Measurements from ENCODE around the gene SPACA5.
"Not testable (repeated sequence)": the region's sequence is repeated elsewhere in the genome, so short reads cannot be mapped to it uniquely, and the experiment has no call there.

Gene SPACA5

DNA sequence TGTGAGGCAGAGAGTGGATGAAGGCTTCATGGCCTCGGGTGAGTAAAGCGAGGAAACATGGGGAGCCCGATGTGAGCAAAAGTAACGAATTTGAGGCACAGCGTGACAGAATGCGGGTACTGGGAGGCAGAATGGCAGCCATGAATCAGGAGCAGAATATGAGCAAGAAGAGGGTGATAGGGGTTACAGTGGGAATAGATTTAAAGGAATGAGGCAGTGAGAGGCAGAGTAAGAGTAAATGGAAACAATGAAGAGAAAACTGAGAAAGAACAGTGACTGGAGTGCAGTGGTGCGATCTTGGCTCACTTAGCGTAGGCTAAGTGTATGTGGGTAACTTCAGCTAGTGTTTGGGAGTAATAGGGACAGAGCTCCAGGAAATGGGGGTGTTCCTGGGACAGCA, at the start of gene SPACA5:
TSS of gene SPACA5 (plus strand) at position 301 of the 400 bp plus-strand sequence. CDS start 815 bp downstream, outside the sequence.
- DNase-seq, result not testable (repeated sequence)

DNA sequence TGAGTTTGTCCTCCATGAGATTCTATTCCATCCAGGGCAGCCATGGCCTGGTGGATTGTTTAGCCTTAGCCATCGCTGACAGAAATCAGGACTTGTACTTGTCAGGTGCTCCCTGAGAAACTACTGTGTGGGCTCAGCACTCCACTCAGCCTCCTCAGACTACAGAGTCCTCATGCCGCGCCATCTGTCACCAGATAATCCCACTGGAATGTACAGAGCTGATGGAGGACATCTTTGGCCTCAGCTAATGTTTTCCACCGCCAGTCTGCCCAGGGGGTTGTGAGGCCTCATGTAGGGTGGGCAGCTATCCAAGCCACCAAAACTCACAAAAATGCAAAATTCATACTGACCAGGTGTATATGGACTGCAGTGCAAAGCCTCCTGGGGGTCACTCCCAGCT, 48.6 kb upstream of the SPACA5 start:
- not testable (repeated sequence) for DNase-seq

DNA sequence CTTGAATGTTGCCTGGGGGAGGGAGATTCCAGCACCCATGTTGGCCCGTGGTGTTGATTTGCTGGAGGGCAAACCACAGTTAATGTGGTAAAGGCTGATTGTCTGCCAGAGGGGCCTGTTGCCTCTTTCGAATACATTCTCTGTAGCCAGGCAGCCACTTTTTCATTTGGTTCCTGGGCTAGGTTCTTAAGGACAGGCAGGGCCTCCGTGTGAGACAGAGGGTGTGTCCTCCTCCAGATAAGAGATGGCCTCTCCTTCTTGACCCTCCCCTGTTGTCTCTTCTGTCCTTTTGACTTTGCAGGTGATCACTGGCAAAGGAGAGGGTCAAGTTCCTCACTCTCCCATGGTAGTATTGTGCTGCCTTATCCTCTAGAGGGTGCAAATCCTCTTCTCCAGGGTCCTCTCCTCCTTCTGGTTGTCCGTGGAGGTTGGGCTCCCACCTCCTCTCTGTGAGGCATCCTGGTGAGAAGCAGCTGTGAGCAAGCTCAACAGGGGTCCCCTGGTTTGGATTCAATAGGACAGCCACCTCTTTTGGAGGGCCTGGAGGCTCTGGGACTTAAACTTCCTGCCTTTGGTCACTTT, 47.9 kb upstream of the SPACA5 start:
- DNase-seq, result peak; percentile 35

DNA sequence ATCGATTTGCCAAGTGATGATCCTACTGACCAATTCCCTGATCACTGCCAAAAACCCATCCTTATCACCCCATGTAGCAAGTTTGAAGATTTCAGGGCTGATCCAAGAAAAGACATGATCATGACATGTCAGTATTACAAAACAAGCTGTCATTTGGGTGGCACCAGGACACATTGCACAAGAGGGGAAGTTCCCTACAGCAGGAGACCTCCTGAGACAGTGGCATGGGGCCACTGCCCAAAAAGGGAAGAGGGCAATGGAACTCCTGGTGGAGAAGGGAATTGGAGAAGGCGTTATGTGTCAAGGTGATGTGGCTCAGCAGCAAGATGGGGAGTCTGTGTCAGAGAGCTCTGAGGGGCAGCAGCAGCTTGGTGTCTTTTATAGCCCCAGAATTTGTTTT, 46.4 kb upstream of the SPACA5 start:
- no peak for DNase-seq

DNA sequence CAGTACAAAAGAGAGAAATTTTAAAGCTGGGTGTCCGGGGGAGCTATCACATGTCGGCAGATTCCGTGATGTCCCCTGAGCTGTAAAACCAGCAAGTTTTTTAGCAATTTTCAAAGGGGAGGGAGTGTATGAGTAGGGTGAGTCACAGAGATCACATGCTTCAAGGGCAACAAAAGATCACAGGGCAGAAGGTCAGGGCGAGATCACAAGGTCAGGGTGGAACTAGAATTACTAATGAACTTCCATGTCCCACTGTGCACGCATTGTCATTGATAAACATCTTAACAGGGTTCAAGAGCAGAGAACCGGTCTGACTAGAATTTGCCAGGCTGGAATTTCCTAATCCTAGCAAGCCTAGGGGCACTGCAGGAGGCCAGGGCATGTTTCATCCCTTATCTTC, 45.0 kb upstream of the SPACA5 start:
- DNase-seq, result not testable (repeated sequence)

DNA sequence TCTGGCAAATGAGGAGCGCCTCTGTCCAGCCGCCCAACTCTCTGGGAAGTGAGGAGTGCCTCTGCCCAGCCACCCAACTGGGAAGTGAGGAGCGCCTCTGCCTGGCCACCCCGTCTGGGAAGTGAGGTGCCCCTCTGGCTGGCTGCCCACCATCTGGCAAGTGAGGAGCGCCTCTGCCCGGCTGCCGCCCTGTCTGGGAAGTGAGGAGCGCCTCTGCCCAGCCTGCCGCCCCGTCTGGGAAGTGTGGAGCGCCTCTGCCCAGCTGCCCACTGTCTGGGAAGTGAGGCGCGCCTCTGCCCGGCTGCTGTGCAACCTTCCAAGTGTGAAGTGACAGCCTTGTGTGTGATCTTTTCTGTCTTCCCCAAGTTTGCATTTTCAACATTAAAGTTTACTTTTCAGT, 41.3 kb upstream of the SPACA5 start:
- not testable (repeated sequence) for DNase-seq

DNA sequence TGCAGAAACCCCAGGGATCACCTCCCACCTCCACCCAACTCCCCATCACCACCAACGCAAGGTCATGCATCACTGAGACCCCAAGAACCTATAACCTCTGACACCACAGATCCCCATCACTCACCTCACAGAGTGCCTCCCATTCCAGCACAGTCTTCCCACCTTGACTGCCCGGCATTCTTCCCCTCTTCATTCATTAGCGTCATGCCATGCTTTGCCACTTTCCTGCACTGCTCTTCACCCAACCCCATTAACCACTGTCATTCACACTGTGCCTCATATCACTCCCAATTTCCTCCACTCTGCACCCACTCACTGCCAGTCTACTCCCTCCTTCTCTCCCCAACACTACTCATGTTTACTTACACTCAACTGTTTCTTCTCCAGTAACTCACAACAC, 33.6 kb upstream of the SPACA5 start:
- DNase-seq, result no peak

DNA sequence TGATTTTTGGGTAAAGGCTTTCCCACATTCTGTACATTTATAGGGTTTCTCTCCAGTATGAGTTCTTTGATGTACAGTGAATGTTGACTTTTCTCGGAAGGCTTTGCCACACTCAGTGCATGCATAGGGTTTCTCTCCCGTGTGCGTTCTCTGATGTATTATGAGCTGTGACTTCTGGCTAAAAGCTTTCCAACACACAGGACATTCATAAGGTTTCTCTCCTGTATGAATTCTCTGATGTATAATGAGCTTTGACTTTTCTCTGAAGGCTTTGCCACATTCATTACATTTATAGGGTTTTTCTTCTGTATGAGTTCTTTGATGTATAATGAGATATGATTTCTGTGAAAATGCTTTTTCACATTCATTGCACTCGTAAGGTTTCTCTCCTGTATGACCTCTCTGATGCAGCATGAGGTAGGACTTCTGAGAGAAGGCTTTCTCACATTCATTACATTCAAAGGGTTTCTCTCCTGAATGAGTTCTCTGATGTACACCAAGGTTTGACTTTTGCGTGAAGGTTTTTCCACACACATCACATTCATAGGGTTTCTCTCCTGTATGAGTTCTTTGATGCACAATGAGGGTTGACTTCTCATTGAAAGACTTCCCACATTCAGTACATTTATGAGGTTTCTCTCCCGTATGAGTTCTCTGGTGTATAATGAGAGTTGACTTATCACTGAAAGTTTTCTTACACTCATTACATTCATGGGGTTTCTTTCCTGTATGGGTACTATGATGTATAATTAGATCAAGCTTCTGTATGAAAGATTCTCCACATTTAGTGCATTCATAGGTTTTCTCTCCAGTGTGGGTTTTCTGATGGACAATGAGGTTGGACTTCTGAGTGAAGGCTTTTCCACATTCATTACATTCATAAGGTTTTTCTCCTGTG, 30.3 kb upstream of the SPACA5 start:
- no peak for DNase-seq

DNA sequence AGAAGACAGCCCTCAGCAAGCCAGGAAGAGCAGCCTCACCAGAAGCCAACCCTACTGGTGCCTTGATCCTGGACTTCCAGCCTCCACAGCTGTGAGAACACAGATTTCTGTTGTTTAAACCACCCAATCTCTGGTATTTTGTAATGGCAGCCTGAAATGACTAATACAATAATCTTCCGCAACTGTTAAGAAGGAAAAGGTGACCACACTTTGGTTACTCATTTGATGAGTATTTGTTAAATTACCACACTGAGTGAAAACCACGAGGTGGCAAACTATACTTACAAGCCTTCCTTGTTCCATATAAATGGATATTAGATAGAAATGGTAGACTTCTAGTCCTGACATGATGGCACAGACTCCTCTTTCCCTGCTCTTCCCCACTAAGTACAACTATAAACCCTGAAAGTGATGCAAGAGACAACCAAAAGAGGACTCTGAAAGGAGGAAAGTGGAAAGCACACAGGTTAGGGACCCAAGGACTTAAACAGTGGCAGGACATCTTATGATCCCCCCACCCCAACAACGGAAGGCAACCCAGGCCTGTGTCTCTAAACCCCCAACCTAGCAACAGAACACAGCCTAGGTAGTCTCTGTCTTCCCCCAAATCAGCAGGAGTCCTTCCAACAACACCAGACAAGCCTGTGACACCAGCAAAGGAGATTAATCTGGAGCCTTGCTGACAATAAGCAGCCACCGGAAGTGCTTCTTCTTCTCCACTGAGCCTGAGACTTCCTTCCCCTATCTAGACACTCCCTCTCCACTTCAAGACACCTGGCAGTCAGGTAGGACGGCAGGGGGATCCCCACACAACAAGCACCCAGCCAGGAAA, 15.3 kb upstream of the SPACA5 start:
- no peak for DNase-seq

DNA sequence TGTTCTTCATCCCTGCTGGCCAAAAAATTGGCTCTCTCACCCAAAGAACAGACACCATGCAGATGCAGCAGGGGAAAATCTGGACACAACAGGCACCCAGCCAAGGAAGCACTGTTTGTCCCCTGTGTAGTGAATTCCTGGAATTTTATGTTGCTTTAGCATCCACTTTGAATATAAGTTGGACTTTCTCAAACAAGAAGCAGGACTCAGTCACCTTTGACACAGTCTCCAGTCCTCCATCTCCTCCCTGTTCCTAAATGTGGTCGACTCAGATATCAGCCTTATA, 14.8 kb upstream of the SPACA5 start:
- DNase-seq, result no peak

DNA sequence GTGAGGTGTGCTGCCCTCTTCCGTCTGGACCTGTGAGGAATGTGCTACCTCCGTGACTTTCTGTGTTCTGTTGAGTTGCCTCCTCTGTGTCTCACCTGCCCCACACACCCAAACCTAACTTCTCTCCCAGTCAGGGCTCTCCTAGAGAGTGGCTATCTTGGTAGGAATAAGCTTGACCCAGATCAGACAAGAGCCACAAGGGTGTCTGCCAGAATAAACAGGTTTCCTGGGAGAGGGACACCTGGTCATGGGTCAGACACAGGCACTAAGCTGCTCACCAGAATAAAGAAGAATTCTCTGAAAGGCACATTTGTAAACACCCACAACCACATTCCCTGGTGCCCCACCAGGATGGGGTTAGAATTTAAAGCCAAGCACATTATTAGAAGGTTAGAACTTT, 14.1 kb upstream of the SPACA5 start:
- no peak for DNase-seq

DNA sequence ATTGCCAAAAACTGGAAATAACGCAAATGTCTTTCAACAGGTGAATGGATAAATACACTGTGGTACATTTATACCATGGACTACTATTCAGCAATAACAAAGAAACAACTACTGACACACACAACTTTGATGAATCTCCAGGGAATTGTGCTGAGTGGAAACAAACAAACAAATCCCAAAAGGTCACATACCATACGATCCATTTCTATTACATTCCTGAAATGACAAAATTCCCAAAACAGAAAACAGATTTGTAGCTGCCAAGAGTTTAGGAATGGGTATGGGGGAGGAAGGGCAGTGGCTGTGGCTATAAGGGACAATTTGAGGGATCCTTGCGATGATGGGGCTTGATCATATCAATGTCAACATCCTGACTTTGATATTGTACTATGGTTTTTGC, 5.5 kb upstream of the SPACA5 start:
- no peak for DNase-seq

DNA sequence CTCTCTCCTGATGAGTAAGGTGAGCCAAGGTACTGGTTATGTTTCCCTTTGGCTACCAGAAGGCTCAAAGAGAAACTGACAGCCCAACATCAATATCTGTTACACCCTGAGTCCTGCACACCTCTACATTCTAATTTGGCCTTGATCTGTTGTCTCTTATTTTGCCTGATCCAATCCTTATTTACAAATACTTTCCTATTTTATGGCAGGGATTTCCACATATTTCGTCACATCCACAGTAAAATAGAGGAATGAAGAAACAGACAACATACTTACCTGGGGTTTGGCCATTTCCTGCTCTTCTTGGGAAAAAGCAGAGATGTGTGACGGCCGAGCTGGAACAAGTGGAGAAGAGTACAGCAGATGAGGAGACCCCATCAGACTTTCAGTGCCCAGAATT, 4.5 kb upstream of the SPACA5 start:
- no peak for DNase-seq

DNA sequence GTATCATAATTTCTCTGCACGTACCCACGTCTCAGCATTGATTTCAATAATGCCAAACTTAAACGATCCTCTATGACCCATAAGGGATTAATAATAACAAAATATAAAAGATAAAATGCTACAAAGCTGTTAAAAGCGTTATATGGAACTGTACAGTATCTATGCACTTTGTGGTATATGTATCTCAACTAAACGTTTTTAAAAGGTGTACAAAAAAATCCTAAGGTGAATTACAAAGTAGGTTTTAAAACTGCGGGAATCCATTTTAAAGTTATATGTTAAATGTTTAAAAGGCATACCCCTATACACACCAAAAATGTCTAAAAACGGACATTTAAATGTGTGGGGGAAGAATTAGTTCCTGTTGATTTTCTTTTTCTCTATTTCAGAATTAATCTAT, 3.9 kb upstream of the SPACA5 start:
- no peak for DNase-seq

DNA sequence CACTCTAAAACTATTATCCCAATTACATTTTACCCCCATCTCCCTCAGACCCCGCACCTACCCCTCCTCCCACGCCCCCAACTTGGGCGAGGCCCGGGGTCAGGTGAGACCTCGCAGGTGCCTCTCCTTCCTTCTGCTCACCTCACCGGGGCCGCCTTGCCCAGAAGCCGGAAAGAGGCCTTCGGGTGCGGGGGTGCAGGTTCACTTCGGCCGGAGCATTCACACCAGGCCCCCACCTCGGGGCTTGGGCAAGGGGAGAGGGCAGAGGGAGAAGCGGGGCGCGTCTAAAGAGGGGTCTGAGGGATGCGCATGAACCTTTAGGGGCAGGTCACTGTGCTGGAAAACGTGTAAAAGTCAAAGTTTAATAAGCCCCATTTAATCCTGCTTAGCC, 3.4 kb upstream of the SPACA5 start:
- DNase-seq, result peak; percentile 5

DNA sequence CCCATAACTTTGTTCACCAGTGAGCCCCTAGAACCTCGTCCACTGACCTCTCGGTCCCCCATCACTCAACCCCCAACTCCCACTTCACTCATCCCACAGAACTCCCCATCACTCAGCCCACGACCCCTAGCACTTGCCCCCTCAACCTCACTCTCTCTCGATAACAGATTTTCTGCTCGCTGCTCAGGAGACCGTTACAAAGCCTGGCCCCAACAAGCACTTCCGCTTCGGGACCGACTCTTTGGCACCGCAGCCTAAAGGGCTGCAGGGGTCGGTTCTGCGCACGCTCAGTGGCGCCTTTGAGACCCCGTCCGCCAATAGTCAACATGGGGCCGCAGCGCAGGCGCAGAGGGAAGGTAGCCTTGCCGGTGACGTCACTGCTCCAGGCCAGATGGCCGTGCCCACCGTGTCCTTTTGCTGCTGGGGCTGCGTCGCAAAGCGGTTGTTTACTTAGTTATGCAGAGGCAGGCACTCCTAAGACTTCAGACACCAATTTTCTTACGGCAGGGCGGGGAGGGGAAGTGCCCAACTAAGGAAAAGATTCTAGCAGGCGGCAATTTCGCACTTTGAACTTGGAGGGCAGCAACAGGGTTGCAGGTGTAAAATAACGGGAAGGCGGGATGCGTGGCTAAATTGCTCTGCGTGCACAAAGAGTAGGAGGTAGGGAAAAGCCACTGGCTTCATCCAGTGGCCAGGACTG, 2.9 kb upstream of the SPACA5 start, which contains the start of gene ZNF182:
TSS of gene ZNF182 (minus strand) at position 232 of the 700 bp plus-strand sequence. CDS start 1,380 bp downstream, outside the sequence.
- peak; percentile 95 for DNase-seq

DNA sequence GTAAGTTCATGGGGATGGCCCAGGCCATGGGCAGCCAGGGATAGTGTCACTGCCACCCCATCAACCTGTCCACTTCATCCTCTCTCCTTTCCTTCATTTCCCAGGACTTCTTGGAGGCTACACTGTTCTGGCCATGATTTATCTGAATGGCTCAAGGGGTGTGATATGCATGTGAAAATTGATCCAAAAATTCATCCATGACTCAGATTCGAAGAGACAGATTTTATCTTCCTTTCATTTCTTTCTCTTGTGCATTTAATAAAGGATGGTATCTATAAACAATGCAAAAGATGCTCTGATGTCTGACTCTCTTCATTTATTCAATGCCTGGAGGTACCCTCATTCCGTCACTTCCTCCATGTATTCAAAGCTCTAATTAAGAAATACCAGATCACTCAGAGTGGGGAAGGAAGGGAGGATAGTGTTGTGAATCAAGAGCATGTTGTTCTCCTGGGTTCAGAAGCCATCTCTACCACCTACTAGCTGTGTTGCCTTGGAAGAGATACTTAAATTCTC, 2.7 kb downstream of the SPACA5 start:
- DNase-seq, result not testable (repeated sequence)

DNA sequence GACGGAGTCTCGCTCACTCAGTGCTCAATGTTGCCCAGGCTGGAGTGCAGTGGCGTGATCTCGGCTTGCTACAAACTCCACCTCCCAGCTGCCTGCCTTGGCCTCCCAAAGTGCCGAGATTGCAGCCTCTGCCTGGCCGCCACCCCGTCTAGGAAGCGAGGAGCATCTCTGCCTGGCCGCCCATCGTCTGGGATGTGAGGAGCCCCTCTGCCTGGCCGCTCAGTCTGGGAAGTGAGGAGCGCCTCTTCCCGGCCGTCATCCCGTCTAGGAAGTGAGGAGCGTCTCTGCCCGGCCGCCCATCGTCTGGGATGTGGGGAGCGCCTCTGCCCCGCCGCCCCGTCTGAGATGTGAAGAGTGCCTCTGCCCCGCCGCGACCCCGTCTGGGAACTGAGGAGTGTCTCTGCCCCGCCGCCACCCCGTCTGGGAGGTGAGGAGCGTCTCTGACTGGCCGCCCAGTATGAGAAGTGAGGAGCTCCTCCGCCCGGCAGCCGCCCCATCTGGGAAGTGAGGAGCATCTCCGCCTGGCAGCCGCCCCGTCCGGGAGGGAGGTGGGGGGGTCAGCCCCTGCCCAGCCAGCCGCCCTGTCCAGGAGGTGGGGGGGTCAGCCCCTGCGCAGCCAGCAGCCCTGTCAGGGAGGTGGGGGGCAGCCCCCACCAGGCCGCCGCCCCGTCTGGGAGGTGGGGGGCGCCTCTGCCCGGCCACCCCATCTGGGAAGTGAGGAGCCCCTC, 10.0 kb downstream of the SPACA5 start:
- DNase-seq, result not testable (repeated sequence)

DNA sequence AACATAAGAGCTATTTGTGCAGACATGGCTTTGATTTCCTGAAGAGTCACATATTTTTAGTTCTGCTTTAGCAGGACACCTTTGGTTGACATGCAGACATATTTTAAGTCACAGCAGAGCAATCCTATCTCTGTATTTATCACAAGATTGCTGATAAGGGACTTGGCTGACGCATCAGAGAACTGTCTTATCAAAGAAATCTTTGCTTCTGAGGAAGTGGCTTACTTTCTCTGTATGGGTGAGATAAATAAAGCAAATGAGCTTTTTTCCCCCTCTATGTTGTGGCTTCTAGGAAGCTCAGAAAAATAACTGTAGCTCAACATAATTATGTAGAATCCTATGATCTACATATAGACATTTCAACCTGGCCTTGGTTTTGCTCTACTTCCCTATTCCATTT, 13.1 kb downstream of the SPACA5 start:
- DNase-seq, result not testable (repeated sequence)

DNA sequence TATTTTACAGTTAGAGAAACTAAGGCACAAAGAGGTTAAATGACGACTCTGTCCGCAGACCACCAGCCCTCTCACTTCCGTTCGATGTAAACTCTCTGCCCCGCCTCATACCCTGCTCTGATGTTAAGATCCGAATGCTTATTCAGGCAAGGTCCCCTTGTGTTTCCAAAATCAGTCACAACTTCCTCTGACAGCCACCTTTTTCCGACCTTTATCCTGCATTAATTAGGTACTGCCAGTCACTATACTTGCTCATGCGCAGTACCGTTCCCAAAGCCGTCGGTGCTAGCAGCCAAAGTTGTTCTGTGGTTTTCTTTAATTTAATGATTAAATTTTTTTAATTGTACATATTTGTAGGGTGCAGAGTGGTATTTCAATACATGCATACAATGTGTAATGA, 13.7 kb downstream of the SPACA5 start:
- DNase-seq, result not testable (repeated sequence)

DNA sequence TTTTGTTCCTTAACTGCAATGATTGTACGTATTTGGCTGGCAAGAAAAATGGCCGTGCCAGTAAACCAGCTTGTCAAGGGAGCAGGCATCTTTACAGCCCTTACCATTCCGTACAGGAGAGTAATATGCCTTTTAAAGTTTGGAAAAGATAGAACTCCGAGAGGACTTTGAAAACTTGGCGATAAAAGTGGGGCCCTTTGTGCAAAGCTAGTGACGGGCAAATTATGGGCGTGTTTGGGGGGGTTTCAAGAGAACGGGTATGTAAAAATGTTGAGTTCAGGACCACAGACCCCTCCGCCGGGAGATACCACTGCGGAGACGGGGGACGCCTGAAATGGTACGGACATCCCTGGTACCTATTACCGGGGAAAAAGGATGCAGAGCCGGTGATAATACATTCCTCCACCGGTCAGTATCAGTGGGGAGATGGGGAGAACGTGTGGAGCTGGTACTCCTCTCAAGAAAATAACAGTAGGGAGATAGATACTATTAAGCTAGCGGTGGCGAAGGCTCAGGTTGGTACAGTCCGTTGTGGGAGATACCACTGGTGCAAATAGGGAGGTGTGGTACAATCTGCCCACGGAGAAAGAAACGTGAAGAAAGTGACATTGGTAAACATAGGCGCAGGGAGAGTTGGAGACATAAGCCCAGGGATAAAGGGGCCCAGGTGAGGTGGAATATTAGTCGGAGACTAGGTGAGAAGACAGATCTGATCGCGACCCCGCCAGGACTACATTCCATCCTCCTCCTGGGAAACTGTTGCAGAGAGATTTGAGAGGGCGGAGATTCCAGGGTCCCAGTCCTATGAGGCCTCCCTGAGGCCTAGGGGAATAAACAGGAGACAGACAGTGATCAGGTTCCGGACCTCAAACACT, 14.5 kb downstream of the SPACA5 start:
- peak; percentile 83 for DNase-seq
